ENCODE measurements around the gene CYB5RL. TPM values are rescaled to one million over a fixed set of nuclear protein-coding genes. Genes with fewer than 3 reads are reported as not detected.
"Not testable (repeated sequence)": the region's sequence is repeated elsewhere in the genome, so short reads cannot be mapped to it uniquely, and the experiment has no call there.

CYB5RL gene
- total RNA-seq, 1 experiment from 2014 or later: 14.3 TPM

- H3K36me3 ChIP-seq (replicated peaks; ENCODE audit: control insufficient read depth, insufficient read depth, low read length); H3K27me3 ChIP-seq (ENCODE audit: control insufficient read depth, insufficient read depth, low read length); DNase-seq; H3K4me3 ChIP-seq (ENCODE audit: insufficient read depth, low read depth, low read length): not testable (repeated sequence)
Observed at GRCh38 chr1:54233196-54233595, 33.4 kb upstream of the CYB5RL start.

- no peak for DNase-seq
- H3K4me3 ChIP-seq (ENCODE audit: insufficient read depth, low read depth, low read length): no peak overlapping the region
- H3K36me3 ChIP-seq (replicated peaks; ENCODE audit: control insufficient read depth, insufficient read depth, low read length): no peaks in the 10 kb centered on the region
- no peaks in the 10 kb centered on the region for H3K27me3 ChIP-seq (ENCODE audit: control insufficient read depth, insufficient read depth, low read length)
Observed at GRCh38 chr1:54230507-54231339, 30.9 kb upstream of the CYB5RL start.

- peak; percentile 61 for DNase-seq
- Histone ChIP-seq H3K27me3 (ENCODE audit: control insufficient read depth, insufficient read depth, low read length) (no peaks in the 10 kb centered on the region), H3K4me3 (ENCODE audit: insufficient read depth, low read depth, low read length) (no peak overlapping the region), H3K36me3 (replicated peaks; ENCODE audit: control insufficient read depth, insufficient read depth, low read length) (no peaks in the 10 kb centered on the region)
Observed at GRCh38 chr1:54229281-54229891, 29.6 kb upstream of the CYB5RL start.

GRCh38 chr1:54228638-54229079 lies 28.8 kb upstream of the CYB5RL start:
- DNase-seq: no peak
- Histone ChIP-seq H3K36me3 (replicated peaks; ENCODE audit: control insufficient read depth, insufficient read depth, low read length) (no peaks in the 10 kb centered on the region), H3K27me3 (ENCODE audit: control insufficient read depth, insufficient read depth, low read length) (no peaks in the 10 kb centered on the region), H3K4me3 (ENCODE audit: insufficient read depth, low read depth, low read length) (no peak overlapping the region)

GRCh38 chr1:54227891-54228310 lies 28.1 kb upstream of the CYB5RL start:
- Histone ChIP-seq H3K27me3 (ENCODE audit: control insufficient read depth, insufficient read depth, low read length) (no peaks in the 10 kb centered on the region), H3K36me3 (replicated peaks; ENCODE audit: control insufficient read depth, insufficient read depth, low read length) (no peaks in the 10 kb centered on the region), H3K4me3 (ENCODE audit: insufficient read depth, low read depth, low read length) (no peak overlapping the region)
- DNase-seq: peak; percentile 82

GRCh38 chr1:54227091-54227602 lies 27.3 kb upstream of the CYB5RL start:
- Histone ChIP-seq H3K36me3 (replicated peaks; ENCODE audit: control insufficient read depth, insufficient read depth, low read length) (no peaks in the 10 kb centered on the region), H3K27me3 (ENCODE audit: control insufficient read depth, insufficient read depth, low read length) (no peaks in the 10 kb centered on the region), H3K4me3 (ENCODE audit: insufficient read depth, low read depth, low read length) (no peak overlapping the region)
- DNase-seq: no peak

- Histone ChIP-seq H3K36me3 (replicated peaks; ENCODE audit: control insufficient read depth, insufficient read depth, low read length) (peaks cover 1% of the 10 kb centered on the region; the same call in 1 of the 2 replicates), H3K27me3 (ENCODE audit: control insufficient read depth, insufficient read depth, low read length) (no peaks in the 10 kb centered on the region), H3K4me3 (ENCODE audit: insufficient read depth, low read depth, low read length) (no peak overlapping the region)
- no peak for DNase-seq
Observed at GRCh38 chr1:54225986-54226559, 26.2 kb upstream of the CYB5RL start.

GRCh38 chr1:54225378-54225777 lies 25.5 kb upstream of the CYB5RL start:
- Histone ChIP-seq H3K4me3 (ENCODE audit: insufficient read depth, low read depth, low read length) (no peak overlapping the region), H3K36me3 (replicated peaks; ENCODE audit: control insufficient read depth, insufficient read depth, low read length) (peaks cover 2% of the 10 kb centered on the region; the same call in 1 of the 2 replicates), H3K27me3 (ENCODE audit: control insufficient read depth, insufficient read depth, low read length) (no peaks in the 10 kb centered on the region)
- DNase-seq: no peak

GRCh38 chr1:54224233-54224632 lies 24.4 kb upstream of the CYB5RL start:
- Histone ChIP-seq H3K36me3 (replicated peaks; ENCODE audit: control insufficient read depth, insufficient read depth, low read length) (peaks cover 3% of the 10 kb centered on the region; the same call in 1 of the 2 replicates), H3K27me3 (ENCODE audit: control insufficient read depth, insufficient read depth, low read length) (no peaks in the 10 kb centered on the region), H3K4me3 (ENCODE audit: insufficient read depth, low read depth, low read length) (no peak overlapping the region)
- no peak for DNase-seq

- DNase-seq: peak; percentile 73
- H3K4me3 ChIP-seq (ENCODE audit: insufficient read depth, low read depth, low read length): no peak overlapping the region
- H3K27me3 ChIP-seq (ENCODE audit: control insufficient read depth, insufficient read depth, low read length): no peaks in the 10 kb centered on the region
- H3K36me3 ChIP-seq (replicated peaks; ENCODE audit: control insufficient read depth, insufficient read depth, low read length): peaks cover 4% of the 10 kb centered on the region
Observed at GRCh38 chr1:54223441-54224202, 23.8 kb upstream of the CYB5RL start.

- Histone ChIP-seq H3K27me3 (ENCODE audit: control insufficient read depth, insufficient read depth, low read length) (no peaks in the 10 kb centered on the region), H3K4me3 (ENCODE audit: insufficient read depth, low read depth, low read length) (no peak overlapping the region), H3K36me3 (replicated peaks; ENCODE audit: control insufficient read depth, insufficient read depth, low read length) (peaks cover 9% of the 10 kb centered on the region)
- no peak for DNase-seq
Observed at GRCh38 chr1:54222711-54223110, 22.9 kb upstream of the CYB5RL start.

- Histone ChIP-seq H3K36me3 (replicated peaks; ENCODE audit: control insufficient read depth, insufficient read depth, low read length) (peaks cover 13% of the 10 kb centered on the region), H3K27me3 (ENCODE audit: control insufficient read depth, insufficient read depth, low read length) (no peaks in the 10 kb centered on the region), H3K4me3 (ENCODE audit: insufficient read depth, low read depth, low read length) (no peak overlapping the region)
- DNase-seq: peak; percentile 71
Observed at GRCh38 chr1:54221867-54222484, 22.1 kb upstream of the CYB5RL start.

- Histone ChIP-seq H3K36me3 (replicated peaks; ENCODE audit: control insufficient read depth, insufficient read depth, low read length) (peaks cover 20% of the 10 kb centered on the region), H3K4me3 (ENCODE audit: insufficient read depth, low read depth, low read length) (no peak overlapping the region), H3K27me3 (ENCODE audit: control insufficient read depth, insufficient read depth, low read length) (no peaks in the 10 kb centered on the region)
- DNase-seq: no peak
Observed at GRCh38 chr1:54221113-54221834, 21.4 kb upstream of the CYB5RL start.
